HG03571 (cell line): ENCODE results near the gene COL23A1.

Source experiments
- ATAC-seq: cut with Tn5 transposase; IDR thresholded peaks from one replicate; pipeline ENCODE4 v1.9.1; 2021; ENCODE audit not compliant: unreplicated experiment

The COL23A1 gene

GRCh38 chr5:178291161-178291561, 299.0 kb downstream of the COL23A1 start:
- ATAC-seq: no peak

- ATAC-seq: no peak
Measured at GRCh38 chr5:178290376-178290775, 299.8 kb downstream of the COL23A1 start.

GRCh38 chr5:178289438-178289837, 300.8 kb downstream of the COL23A1 start:
- ATAC-seq: no peak

GRCh38 chr5:178288401-178289368, 301.5 kb downstream of the COL23A1 start:
- ATAC-seq: no peak

DNA sequence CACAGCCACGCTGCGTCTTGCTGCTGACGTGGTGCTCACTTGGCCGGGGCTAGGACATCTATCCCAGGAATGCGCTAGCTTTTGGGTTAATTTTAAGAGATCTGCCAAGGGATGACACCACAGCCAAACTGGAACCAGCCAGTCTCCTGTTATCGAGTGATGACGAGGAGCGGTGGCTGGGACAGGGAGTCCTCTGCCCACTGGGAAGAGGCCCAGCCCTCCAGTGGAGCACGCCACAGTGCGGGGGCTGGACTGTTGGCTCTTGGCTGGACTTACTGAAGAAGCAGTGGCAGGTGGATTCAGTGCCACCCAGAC, 302.4 kb downstream of the COL23A1 start:
- no peak for ATAC-seq

GRCh38 chr5:178287091-178287790, 303.0 kb downstream of the COL23A1 start:
- ATAC-seq: no peak

DNA sequence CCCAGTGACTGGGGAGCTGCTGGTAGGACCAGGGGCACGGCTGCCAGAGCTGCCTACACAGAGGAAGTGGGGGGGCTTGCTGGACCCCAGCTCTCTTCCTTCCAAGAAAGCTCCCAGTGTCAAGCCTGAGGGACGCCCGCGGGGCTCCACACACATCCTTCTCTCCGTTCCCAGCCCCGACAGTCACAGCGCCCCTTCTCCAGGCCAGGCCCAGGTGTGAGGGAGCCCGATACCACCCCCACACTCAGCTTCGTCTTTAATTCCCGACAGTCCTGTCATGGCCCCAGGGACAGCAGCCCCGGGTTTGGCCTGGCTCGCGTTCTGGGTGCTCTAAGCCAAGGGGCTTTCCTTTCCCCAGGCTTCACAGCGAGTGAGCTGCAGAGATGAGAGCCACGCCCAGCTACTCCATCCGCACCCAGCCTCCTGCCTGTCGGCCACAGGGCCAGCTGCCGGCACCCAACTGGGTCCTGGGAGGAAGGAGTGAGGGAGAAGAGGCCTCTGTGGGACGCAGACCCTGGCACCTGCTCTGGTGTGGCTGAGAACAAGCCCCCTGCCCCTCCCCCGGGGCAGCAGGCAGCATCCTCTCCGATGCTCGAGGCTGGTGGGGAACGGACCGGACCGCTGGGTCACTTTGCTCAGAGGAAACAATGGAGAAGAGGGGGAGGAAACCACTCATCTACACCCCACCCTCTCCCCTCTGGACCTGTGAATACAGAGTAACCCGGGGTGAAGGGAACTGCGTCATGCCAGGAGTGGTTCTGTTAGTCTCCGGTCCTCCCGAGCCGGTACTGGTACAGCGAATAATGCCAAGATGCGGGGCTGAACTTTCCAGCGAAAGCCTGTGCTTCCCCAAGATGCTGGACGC, 303.7 kb downstream of the COL23A1 start:
- ATAC-seq: no peak

GRCh38 chr5:178285399-178286225, 304.6 kb downstream of the COL23A1 start:
- ATAC-seq: no peak

DNA sequence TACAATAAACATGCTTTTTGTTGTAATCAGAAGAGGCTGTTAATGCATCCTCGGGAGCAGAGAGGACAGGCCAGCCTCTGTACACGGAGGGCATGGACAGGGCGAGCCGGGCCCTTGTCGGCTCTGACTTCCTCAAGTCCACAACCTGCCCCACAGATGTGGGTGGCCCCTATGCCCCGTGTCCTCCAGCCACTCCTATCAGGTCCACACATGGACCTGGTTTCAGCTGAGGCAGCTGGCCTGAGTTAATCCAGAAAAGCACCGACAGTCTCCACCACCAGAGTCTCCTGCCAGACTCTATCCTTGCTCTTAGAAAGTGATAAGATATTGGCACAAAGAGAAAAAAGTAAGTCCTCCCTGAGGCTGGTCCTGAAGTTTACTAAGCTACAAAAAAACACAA, 305.2 kb downstream of the COL23A1 start:
- ATAC-seq: no peak

- no peak for ATAC-seq
Measured at GRCh38 chr5:178284093-178284675, 306.0 kb downstream of the COL23A1 start.

DNA sequence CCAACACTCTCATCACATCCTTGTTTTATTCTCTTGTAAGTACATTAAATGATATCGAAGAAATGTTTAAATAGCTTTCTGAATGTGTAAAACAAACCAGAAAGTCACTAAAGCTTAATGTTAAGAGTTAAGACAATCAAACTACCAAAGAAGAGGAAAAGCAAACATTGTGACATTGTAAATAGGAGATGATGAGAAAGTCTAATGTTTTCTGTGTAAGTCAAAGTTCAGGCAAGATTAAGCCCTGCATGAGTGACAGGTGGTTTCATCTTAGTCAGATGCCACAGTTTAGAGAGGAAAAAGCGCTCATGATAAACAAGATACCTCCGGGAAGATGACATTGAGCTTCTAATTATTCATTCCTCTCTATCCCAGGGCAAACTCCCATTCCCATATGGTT, 306.7 kb downstream of the COL23A1 start:
- no peak for ATAC-seq

GRCh38 chr5:178282391-178282790, 307.8 kb downstream of the COL23A1 start:
- no peak for ATAC-seq

GRCh38 chr5:178281331-178281730, 308.9 kb downstream of the COL23A1 start:
- no peak for ATAC-seq

GRCh38 chr5:178280631-178281030, 309.6 kb downstream of the COL23A1 start:
- ATAC-seq: no peak

- ATAC-seq: no peak
Measured at GRCh38 chr5:178279723-178280438, 310.3 kb downstream of the COL23A1 start.

DNA sequence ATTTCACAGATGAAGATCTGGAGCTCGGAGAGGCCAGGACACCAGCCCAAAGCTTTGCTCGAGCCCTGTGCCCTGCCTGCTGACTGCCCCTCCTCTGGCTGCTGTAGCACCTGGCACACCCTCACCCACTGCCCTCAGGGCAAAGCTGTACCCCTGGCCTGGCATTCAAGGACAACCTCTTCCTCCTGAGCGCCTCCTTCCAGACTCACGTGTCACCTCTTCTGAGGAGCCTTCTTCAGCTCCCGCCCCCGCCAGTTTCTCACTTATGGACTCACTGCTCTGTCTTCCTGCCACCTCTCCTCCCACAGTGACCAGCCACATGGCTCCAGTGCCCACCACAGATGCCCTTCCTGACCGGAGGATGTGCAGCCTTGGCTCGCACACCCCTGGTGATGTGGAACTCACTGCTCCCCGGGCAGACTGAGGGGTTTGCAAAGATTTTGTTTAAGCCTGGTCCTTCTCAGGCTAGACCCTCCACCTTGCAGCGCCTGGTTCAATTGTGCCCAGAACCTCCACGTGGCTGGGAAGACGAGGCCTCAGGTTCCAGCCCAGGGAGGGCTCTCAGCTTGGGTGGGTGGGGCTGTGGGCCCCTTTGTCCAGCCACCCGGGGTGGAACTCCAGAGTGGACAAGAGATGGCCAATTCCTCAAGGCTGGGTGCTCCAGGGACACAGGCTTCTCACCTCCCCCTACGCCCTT, 311.0 kb downstream of the COL23A1 start:
- no peak for ATAC-seq

GRCh38 chr5:178278358-178279023, 311.7 kb downstream of the COL23A1 start:
- no peak for ATAC-seq

DNA sequence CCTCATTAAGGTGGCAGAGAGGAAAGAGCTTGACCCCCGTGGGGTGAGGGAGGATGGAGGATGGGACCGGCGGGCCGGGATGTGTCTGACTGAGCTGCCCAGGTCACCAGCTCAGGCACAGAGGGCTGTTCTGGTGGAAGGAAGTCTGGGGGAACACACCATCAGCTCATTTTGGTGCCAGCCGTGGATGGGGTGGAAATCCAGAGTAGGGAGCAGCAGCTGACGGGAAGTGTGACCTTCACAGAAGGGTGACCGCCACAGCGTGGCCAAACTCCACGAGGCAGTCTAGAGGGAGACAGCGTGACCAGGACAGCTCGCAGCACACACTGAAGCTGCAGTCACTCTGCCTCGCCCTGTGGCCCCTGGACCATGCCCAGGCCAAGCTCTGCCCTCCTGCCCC, 312.3 kb downstream of the COL23A1 start:
- ATAC-seq: no peak
